ENCODE measurements around the gene CAMK2A.

GRCh38 chr5:150197476-150197875 lies 92.1 kb downstream of the CAMK2A start:
- TF ChIP-seq CTCF (IDR thresholded peaks at IDR 0.05) (no peak), POLR2AphosphoS2 (conservative IDR thresholded peaks at IDR 0.05; ENCODE audit: low read length) (no peak), RNF2 (IDR thresholded peaks at IDR 0.05; ENCODE audit: borderline replicate concordance, low read depth) (no peak)

Measured in A549 (cell line).